SH-SY5Y (cell line): ENCODE data around the gene KBTBD8.

Source experiments
- GATA2 ChIP-seq: IDR thresholded peaks from 2 replicates; pipeline ENCODE4 v1.6.1; 2011; ENCODE audit warnings: mild to moderate bottlenecking, low read depth, low read length
- GATA3 ChIP-seq: IDR thresholded peaks from 2 replicates; pipeline ENCODE4 v1.6.1; 2011; ENCODE audit warnings: low read depth, mild to moderate bottlenecking, low read length, moderate library complexity

DNA sequence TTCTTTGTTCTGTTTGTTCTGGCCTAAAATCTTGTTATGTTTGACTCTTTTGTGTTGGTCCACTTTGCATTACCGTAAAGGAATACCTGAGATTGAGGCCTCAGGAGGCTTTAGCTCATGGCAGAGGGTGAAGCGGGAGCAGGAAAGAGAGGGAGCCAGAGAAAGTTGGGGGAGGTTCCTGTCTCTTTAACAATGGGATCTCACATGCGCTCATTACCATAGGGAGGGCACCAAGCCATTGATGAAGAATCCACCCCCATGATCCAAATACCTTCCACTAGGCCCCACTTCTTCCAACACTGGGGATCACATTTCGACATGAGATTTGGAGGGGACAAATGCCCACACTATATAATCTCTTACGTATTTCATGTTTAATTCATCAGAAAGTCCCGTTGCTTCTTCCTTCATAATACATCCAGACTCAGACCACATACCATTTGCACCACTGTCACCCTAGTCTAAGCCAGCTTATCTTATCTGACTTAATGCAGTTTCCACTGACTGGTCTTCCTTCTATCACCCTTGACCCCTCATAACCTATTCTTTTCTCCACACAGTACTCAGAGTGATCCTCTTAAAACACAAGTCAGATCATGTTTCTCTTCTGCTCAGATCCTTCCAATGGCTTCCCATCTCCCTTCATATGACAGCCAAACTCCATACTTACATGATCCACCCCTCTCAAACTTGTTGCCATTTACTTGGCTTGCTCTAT lies 13.5 kb downstream of the KBTBD8 start:
- TF ChIP-seq GATA2 (no peak), GATA3 (no peak)
